ENCODE data around the gene PPP6R2.

The PPP6R2 gene

GRCh38 chr22:50307890-50308596 lies 35.1 kb upstream of the PPP6R2 start:
- TF ChIP-seq, protein P1, sequence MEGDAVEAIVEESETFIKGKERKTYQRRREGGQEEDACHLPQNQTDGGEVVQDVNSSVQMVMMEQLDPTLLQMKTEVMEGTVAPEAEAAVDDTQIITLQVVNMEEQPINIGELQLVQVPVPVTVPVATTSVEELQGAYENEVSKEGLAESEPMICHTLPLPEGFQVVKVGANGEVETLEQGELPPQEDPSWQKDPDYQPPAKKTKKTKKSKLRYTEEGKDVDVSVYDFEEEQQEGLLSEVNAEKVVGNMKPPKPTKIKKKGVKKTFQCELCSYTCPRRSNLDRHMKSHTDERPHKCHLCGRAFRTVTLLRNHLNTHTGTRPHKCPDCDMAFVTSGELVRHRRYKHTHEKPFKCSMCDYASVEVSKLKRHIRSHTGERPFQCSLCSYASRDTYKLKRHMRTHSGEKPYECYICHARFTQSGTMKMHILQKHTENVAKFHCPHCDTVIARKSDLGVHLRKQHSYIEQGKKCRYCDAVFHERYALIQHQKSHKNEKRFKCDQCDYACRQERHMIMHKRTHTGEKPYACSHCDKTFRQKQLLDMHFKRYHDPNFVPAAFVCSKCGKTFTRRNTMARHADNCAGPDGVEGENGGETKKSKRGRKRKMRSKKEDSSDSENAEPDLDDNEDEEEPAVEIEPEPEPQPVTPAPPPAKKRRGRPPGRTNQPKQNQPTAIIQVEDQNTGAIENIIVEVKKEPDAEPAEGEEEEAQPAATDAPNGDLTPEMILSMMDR (IDR thresholded peaks at IDR 0.05; ENCODE audit: low read depth, low read length) = no peak
- DNase-seq (ENCODE audit: extremely low read depth, low read depth) = no peak

GRCh38 chr22:50308597-50308935 lies 34.6 kb upstream of the PPP6R2 start:
- no peak for DNase-seq (ENCODE audit: extremely low read depth, low read depth)
- TF ChIP-seq, protein P1 (IDR thresholded peaks at IDR 0.05; ENCODE audit: low read depth, low read length) = no peak

DNA sequence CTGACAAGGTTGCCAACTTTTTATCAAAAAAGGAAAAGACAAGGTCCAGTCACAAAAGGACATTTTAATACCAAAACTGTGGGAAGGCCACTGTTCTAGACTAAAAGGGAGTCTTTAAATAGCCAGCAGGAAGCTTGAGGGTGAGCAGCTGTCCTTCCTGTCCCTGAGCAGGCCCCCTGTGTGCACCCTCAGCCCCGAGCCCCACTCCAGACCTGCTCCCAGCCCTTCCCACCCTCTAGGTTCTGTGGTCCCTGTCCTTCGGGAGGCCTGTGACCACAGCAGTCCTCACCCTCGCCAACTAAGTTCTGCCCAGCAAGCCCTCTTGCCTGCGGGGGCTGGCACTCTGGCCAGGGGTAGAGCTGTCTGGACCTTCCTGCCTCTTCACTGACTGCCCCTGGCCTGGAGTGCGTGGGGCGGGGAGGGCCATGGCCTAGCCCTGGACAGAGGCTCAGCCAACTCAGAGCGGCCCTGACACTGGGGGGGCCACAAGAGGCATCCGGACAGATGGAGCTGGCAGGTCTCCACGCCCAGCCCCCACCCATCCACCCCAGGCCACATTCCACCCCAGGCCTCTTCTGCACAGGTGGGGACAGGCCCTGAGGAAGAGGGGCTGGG lies 34.0 kb upstream of the PPP6R2 start:
- no peak for DNase-seq (ENCODE audit: extremely low read depth, low read depth)
- TF ChIP-seq, protein P1 (IDR thresholded peaks at IDR 0.05; ENCODE audit: low read depth, low read length) = no peak

DNA sequence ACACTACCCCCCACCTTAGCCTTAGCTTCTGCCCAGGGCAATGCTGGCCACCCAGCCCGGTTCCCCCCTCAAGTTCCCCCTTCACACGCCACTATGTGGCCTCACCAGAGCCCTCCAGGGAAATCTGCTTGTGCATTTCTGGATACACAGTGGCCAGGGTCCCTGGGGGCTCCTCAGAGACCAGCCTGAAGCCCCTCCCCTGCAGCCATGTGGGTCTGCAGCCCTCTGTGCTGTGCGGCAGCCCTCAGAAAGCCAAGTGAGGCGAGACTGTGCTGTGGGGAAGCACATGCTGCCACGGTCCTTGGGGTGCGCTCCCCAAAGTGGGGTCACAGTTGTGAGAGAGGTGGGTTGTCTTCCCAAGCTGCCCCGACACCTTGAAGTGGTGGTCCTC lies 33.5 kb upstream of the PPP6R2 start:
- DNase-seq (ENCODE audit: extremely low read depth, low read depth) = no peak
- TF ChIP-seq, protein P1 (IDR thresholded peaks at IDR 0.05; ENCODE audit: low read depth, low read length) = no peak

DNA sequence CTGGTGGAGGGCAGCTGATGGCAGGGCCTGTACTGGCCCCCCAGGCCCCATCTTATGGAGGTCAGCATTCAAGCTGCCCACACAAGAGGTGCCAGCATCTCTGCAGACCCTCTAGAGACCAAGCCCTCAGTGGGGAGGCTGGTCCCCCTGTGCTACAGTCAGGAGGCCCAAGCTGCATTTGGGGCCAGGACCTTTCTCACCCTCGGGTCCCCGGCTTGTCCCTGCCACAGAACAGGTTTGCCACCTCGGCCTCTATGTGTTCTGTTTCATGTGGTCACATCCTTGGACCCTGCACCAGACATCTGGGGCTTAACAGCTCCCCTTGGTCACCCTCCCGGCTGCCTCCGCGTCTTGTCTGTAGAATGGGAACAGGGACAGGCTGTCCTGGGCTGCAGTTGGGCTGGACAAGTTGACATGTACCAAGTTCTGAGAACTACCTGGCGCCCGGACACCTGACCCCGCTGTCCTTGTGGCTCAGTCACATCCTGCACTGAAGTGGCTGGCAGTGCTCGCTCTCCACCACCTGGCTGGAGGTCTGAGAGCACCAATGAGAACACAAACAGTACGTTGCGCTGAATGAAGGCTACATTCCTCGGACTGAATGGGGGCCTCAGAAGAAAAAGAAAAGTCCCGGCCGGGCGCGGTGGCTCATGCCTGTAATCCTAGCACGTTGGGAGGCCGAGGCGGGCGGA lies 33.0 kb upstream of the PPP6R2 start:
- no peak for DNase-seq (ENCODE audit: extremely low read depth, low read depth)
- TF ChIP-seq, protein P1 (IDR thresholded peaks at IDR 0.05; ENCODE audit: low read depth, low read length) = no peak

DNA sequence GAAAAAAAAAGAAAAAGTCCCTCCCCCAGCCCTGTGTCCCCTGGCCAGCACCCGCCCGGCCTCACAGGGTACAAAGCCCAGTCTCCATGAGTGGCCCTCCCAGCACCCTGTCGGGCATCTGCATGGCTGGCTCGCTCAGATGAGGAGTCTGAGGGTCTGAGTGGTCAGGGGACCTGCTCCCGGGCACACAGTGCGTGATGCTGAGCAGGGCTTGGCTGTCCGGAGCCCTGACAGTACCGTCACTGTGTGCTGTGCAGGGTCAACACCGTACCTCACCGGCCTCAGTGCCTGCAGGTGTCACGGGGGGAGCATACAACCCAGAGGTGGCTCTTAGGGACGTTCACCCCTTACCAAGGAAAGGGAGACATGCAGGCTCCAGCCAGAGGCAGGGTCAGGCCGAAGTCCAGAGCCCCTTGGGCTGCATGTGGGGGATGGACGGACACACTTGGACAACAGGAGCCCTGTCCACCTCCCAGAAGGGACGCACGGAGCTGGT lies 32.1 kb upstream of the PPP6R2 start:
- TF ChIP-seq, protein P1 (IDR thresholded peaks at IDR 0.05; ENCODE audit: low read depth, low read length) = no peak
- no peak for DNase-seq (ENCODE audit: extremely low read depth, low read depth)

Measured in AG09319 (cell line).